Sigmoid colon (tissue), 7 donors: ENCODE data around the gene EXOC6B. TPM values are rescaled to one million over a fixed set of nuclear protein-coding genes. Genes with fewer than 3 reads are reported as not detected.

Experiments used
- DNase-seq: peaks from one replicate; pipeline ENCODE4 v3.0.0-alpha.2; 2019
- H3K27ac ChIP-seq, 4 donors: fragments of 200-600 bp; sonication (generic); one replicate each; pipeline ENCODE4 v1.5.1; 2016 to 2019; ENCODE audit warnings: mild to moderate bottlenecking in 1 of 4
- H3K27me3 ChIP-seq, 3 donors: fragments of 200-600 bp; sonication (generic); one replicate each; pipeline ENCODE4 v1.5.1; 2019; ENCODE audit warnings: mild to moderate bottlenecking in 1 of 3
- H3K36me3 ChIP-seq, 4 donors: fragments of 200-600 bp; sonication (generic); one replicate each; pipeline ENCODE4 v1.5.1; 2016 to 2019
- H3K4me1 ChIP-seq, 4 donors: fragments of 200-600 bp; sonication (generic); one replicate each; pipeline ENCODE4 v1.5.1; 2017 to 2019
- H3K4me3 ChIP-seq, 4 donors: fragments of 200-600 bp; sonication (generic); one replicate each; pipeline ENCODE4 v1.5.1; 2017 to 2019; ENCODE audit warnings: mild to moderate bottlenecking in 2 of 4, moderate library complexity in 1 of 4
- H3K9me3 ChIP-seq, 4 donors: fragments of 200-600 bp in 3 of 4; sonication (generic) in 3 of 4; one replicate each; pipeline versions ENCODE4 v1.5.1 to v1.6.1; 2013 to 2019
- EP300 ChIP-seq, 4 donors: sonication (generic); formaldehyde crosslinking; IDR thresholded peaks; one replicate each; pipeline ENCODE4 v1.6.1; 2017; ENCODE audit warnings: antibody characterized with exemption in 4 of 4
- POLR2A ChIP-seq, 2 donors: fragments of 450-650 bp; IDR thresholded peaks; one replicate each; pipeline ENCODE4 v1.6.1; 2016; ENCODE audit warnings: antibody characterized with exemption in 2 of 2, mild to moderate bottlenecking in 2 of 2, moderate library complexity in 2 of 2
- POLR2AphosphoS5 ChIP-seq, 4 donors: sonication (generic); formaldehyde crosslinking; IDR thresholded peaks; one replicate each; pipeline ENCODE4 v1.6.1; 2017; ENCODE audit warnings: antibody characterized with exemption in 4 of 4
- WGBS, 2 donors: extraction: QIAGEN DNeasy Blood & Tissue Kit; methylation state at CpG; one replicate each; pipeline ENCODE4 v1.1.7; 2013; 5-methylcytosine and 5-hydroxymethylcytosine counted together
- intact Hi-C: fragments of 100-400 bp; cut with DNase I; formaldehyde crosslinking; loops from one replicate; pipeline ENCODE4 v1.15.1; 2023
- polyA plus RNA-seq, 3 donors: library from polyadenylated mRNA; stranded (reverse); fragments of 200-250 nt; gene quantifications; one replicate each; pipeline ENCODE4 v1.2.3, GENCODE V29; 2013
- total RNA-seq, 4 donors: library from RNA; depleted of rRNA; stranded (reverse); fragments of >200 nt; gene quantifications; one replicate each; pipeline ENCODE4 v1.1.0, GENCODE V29; 2016
- TF ChIP-seq, protein P1 (sequence below), 4 experiments: fragments of 450-650 bp in 3 of 4; fragments of 200-600 bp in 1 of 4; IDR thresholded peaks; one replicate each; pipeline ENCODE4 v1.5.1; 2016 to 2019; ENCODE audit warnings: antibody characterized with exemption in 4 of 4, mild to moderate bottlenecking in 3 of 4, moderate library complexity in 2 of 4
- donor health status: healthy with polysubstance abuse.
- donor health status: Bipolar disorder and iron deficiency.
- donor health status: healthy.

EXOC6B gene
- total and polyA plus RNA-seq, 7 donors: 5.0 to 46.1 (median 25.3) TPM

DNA sequence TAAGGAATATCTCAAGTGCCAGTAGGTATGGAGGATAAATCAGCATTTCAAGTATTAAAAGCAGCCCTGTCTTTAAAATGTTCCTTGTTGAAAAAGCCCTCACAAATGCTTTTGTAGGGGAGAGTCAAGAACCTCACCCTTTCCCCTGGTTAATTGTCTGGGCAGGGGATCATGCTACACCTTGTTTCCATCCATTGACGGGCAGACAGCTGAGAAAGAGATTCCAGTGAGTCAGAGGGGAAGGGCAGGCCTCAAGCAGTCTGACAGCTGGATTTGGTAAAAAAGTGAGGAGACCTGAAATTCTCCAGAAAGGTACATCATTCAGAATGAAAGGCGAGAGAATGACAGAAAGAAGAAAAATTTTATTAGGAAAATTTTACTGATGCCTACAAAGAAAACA is 475.0 kb downstream of the EXOC6B start:
- Histone ChIP-seq H3K4me1 (peaks cover 0 to 5% (median 0%) of the 10 kb centered on the region in 4 donors), H3K4me3 (no peak overlapping the region), H3K9me3 (no peaks in the 10 kb centered on the region), H3K36me3 (no peaks in the 10 kb centered on the region), H3K27me3 (no peaks in the 10 kb centered on the region), H3K27ac (no peak overlapping the region)
- TF ChIP-seq EP300 (IDR thresholded peaks at IDR 0.05) (no peak), POLR2A (IDR thresholded peaks at IDR 0.05) (no peak), POLR2AphosphoS5 (IDR thresholded peaks at IDR 0.05) (no peak)
- TF ChIP-seq, protein P1, sequence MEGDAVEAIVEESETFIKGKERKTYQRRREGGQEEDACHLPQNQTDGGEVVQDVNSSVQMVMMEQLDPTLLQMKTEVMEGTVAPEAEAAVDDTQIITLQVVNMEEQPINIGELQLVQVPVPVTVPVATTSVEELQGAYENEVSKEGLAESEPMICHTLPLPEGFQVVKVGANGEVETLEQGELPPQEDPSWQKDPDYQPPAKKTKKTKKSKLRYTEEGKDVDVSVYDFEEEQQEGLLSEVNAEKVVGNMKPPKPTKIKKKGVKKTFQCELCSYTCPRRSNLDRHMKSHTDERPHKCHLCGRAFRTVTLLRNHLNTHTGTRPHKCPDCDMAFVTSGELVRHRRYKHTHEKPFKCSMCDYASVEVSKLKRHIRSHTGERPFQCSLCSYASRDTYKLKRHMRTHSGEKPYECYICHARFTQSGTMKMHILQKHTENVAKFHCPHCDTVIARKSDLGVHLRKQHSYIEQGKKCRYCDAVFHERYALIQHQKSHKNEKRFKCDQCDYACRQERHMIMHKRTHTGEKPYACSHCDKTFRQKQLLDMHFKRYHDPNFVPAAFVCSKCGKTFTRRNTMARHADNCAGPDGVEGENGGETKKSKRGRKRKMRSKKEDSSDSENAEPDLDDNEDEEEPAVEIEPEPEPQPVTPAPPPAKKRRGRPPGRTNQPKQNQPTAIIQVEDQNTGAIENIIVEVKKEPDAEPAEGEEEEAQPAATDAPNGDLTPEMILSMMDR (IDR thresholded peaks at IDR 0.05): no peak
- intact Hi-C loops: no loop called here
- WGBS, 2 donors: 89 to 93% methylated on average over 2 of the region's 2 CpGs
- DNase-seq: no peak

DNA sequence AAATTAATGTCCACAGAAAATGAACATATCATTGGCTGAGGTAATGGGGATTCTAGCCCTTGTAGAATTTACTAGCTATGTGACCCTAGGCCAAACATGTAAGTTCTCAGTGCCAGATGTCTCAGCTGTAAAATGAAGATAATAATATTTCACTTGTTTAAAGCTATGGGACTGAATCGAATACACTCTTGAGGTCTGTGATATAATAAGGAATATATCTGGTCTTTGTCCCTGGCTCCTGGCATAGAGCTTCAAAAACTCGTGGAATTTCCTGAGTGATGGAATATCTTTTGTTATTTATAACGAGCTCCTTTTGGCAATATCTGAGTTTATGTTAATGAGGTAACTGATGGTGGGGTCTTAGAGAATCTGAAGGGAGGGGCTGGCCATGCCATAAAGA is 476.8 kb downstream of the EXOC6B start:
- no peaks in the 10 kb centered on the region for H3K9me3 ChIP-seq
- intact Hi-C loops: no loop called here
- no peaks in the 10 kb centered on the region for H3K27me3 ChIP-seq
- no peak overlapping the region for H3K4me3 ChIP-seq
- no peak overlapping the region for H3K27ac ChIP-seq
- WGBS, 2 donors: 80 to 86% methylated on average over 3 of the region's 3 CpGs
- no peak for DNase-seq
- TF ChIP-seq, protein P1 (IDR thresholded peaks at IDR 0.05): no peak
- TF ChIP-seq POLR2AphosphoS5 (IDR thresholded peaks at IDR 0.05) (no peak), EP300 (IDR thresholded peaks at IDR 0.05) (no peak), POLR2A (IDR thresholded peaks at IDR 0.05) (no peak)
- peaks cover 0 to 5% (median 0%) of the 10 kb centered on the region in 4 donors for H3K4me1 ChIP-seq
- no peaks in the 10 kb centered on the region for H3K36me3 ChIP-seq

DNA sequence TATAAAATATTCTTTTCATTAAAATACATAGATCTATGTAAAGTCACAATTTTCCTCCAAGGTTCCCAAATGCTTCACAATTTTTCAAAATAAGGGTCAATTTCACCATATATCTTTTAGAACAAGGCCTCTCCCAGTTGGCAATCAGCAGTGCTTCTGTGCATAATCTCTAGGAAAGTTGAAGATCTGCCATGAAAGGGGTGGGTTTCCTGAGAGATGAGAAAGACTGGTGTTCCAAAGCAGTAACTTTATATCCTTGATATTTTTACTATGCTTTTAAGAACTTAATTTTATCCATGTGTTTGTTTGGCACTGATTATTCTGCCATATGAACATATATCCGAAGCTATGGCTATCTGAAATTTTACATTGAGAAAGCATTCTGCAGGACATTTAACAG is 478.8 kb downstream of the EXOC6B start:
- WGBS, 2 donors: 88 to 97% methylated on average over 1 of the region's 1 CpG
- H3K36me3 ChIP-seq: no peaks in the 10 kb centered on the region
- no peak for DNase-seq
- TF ChIP-seq POLR2A (IDR thresholded peaks at IDR 0.05): no peak
- TF ChIP-seq, protein P1 (IDR thresholded peaks at IDR 0.05): no peak
- TF ChIP-seq EP300 (IDR thresholded peaks at IDR 0.05): no peak
- TF ChIP-seq POLR2AphosphoS5 (IDR thresholded peaks at IDR 0.05): no peak
- no peaks in the 10 kb centered on the region for H3K9me3 ChIP-seq
- intact Hi-C loops: no loop called here
- H3K27me3 ChIP-seq: no peaks in the 10 kb centered on the region
- peaks cover 0 to 5% (median 0%) of the 10 kb centered on the region in 4 donors for H3K4me1 ChIP-seq
- no peak overlapping the region for H3K4me3 ChIP-seq
- H3K27ac ChIP-seq: no peak overlapping the region

DNA sequence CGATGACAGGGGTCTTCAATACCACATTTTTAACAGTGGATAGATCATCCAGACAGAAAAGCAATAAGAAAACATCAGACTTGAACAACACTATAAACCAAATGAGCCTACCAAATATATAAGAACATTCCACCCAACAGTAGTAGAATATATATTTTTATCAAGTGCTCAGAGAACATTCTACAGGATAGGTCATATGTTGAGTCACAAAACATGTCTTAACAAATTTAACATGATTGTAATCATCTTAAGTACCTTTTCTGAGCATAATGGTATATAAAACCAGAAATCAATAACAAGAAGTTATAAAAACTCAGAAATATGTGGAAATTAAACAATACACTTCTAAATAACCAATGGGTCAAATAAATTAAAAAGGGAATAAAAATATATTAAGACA is 484.2 kb downstream of the EXOC6B start:
- TF ChIP-seq POLR2A (IDR thresholded peaks at IDR 0.05): no peak
- no peak for TF ChIP-seq POLR2AphosphoS5 (IDR thresholded peaks at IDR 0.05)
- no peak for TF ChIP-seq EP300 (IDR thresholded peaks at IDR 0.05)
- TF ChIP-seq, protein P1 (IDR thresholded peaks at IDR 0.05): no peak
- no peaks in the 10 kb centered on the region for H3K4me1 ChIP-seq
- intact Hi-C loops: no loop called here
- H3K27ac ChIP-seq: no peak overlapping the region
- no peaks in the 10 kb centered on the region for H3K9me3 ChIP-seq
- H3K27me3 ChIP-seq: no peaks in the 10 kb centered on the region
- no peak for DNase-seq
- H3K4me3 ChIP-seq: no peak overlapping the region
- no peaks in the 10 kb centered on the region for H3K36me3 ChIP-seq
- WGBS, 2 donors: 96 to 100% methylated on average over 1 of the region's 1 CpG

DNA sequence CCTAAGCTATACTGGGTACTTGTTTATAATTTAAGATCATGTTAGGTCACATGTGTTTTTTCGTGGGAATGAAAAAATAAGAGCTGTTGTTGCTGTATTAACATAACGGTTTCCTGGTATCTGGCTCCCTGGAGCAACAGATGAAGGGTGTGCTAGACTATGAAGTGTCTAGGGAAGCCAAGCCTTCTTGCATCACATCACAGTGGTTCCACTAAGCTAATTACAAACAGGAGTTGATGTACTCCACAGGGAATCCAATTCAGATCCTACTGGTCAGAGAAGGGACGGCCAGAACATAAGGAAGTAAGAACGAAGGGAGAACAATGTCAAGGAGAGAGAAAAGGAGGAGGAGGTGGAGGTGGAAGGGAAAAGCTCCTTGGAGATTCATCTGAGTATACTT is 485.2 kb downstream of the EXOC6B start:
- TF ChIP-seq POLR2AphosphoS5 (IDR thresholded peaks at IDR 0.05) (no peak), EP300 (IDR thresholded peaks at IDR 0.05) (no peak), POLR2A (IDR thresholded peaks at IDR 0.05) (no peak)
- TF ChIP-seq, protein P1 (IDR thresholded peaks at IDR 0.05): no peak
- Histone ChIP-seq H3K9me3 (no peaks in the 10 kb centered on the region), H3K4me1 (no peaks in the 10 kb centered on the region), H3K27me3 (no peaks in the 10 kb centered on the region), H3K36me3 (no peaks in the 10 kb centered on the region), H3K27ac (no peak overlapping the region), H3K4me3 (no peak overlapping the region)
- 90 to 91% methylated on average over 4 of the region's 4 CpGs for WGBS, 2 donors
- DNase-seq: no peak
- intact Hi-C loops: no loop called here
